CD4-positive, alpha-beta memory T cell (primary cell): Measurements from ENCODE around the gene SLC11A1. TPM values are rescaled to one million over a fixed set of nuclear protein-coding genes. Genes with fewer than 3 reads are reported as not detected.
A peak's percentile ranks its signal among the peaks of the same experiment; 100 is the strongest.

ENCODE experiments used
- CTCF ChIA-PET: fragments of 350-600 bp; sonication (Branson Sonifier 250); formaldehyde crosslinking; loops from one replicate; lab custom pipeline; 2021; ENCODE audit warnings: inconsistent platforms; ENCODE audit not compliant: partially characterized antibody; lab: Charles Lee
- POLR2A ChIA-PET: fragments of 350-600 bp; sonication (Branson Sonifier 250); formaldehyde crosslinking; loops from one replicate; lab custom pipeline; 2021; ENCODE audit not compliant: partially characterized antibody; lab: Charles Lee
- DNase-seq, 5 donors: peaks; one replicate each; pipeline versions ENCODE4 v3.0.0 to v3.0.0-alpha.2; 2020 to 2022; ENCODE audit warnings: mixed read lengths in 1 of 5
- H3K27ac ChIP-seq: one replicate; pipeline ENCODE4 v1.7.0; 2013; ENCODE audit warnings: low read depth, low read length
- H3K27me3 ChIP-seq: 2 replicates; pipeline ENCODE4 v1.7.0; 2013; ENCODE audit warnings: mild to moderate bottlenecking, low read length, moderate library complexity; ENCODE audit not compliant: insufficient read depth
- H3K36me3 ChIP-seq: 2 replicates; pipeline ENCODE4 v1.7.0; 2013; ENCODE audit warnings: mild to moderate bottlenecking, low read length, moderate library complexity; ENCODE audit not compliant: insufficient read depth
- H3K4me1 ChIP-seq: 2 replicates; pipeline ENCODE4 v1.7.0; 2013; ENCODE audit warnings: mild to moderate bottlenecking, low read length, moderate library complexity; ENCODE audit not compliant: insufficient read depth
- H3K4me3 ChIP-seq, 2 donors: one replicate each; pipeline ENCODE4 v1.7.0; 2013; ENCODE audit warnings: low read length in 2 of 2, mild to moderate bottlenecking in 1 of 2
- H3K9me3 ChIP-seq, 2 donors: one replicate each; pipeline ENCODE4 v1.7.0; 2013; ENCODE audit warnings: low read length in 2 of 2, control low read depth in 1 of 2; ENCODE audit not compliant: control insufficient read depth in 1 of 2
- H3K27ac Mint-ChIP-seq, 7 donors: one replicate each; pipeline ENCODE4 v1.8.0; 2020 to 2021; ENCODE audit warnings: mixed read lengths in 7 of 7, mild to moderate bottlenecking in 6 of 7, inconsistent platforms in 3 of 7, moderate library complexity in 3 of 7
- H3K27me3 Mint-ChIP-seq, 2 donors: one replicate each; pipeline ENCODE4 v1.8.0; 2020 to 2021; ENCODE audit warnings: mixed read lengths in 2 of 2
- H3K36me3 Mint-ChIP-seq, 2 donors: one replicate each; pipeline ENCODE4 v1.8.0; 2020 to 2021; ENCODE audit warnings: mixed read lengths in 2 of 2, inconsistent platforms in 1 of 2, mild to moderate bottlenecking in 1 of 2
- H3K4me1 Mint-ChIP-seq, 4 donors: one replicate each; pipeline ENCODE4 v1.8.0; 2020 to 2021; ENCODE audit warnings: mixed read lengths in 4 of 4, mild to moderate bottlenecking in 1 of 4
- H3K4me3 Mint-ChIP-seq, 8 donors: one replicate each; pipeline ENCODE4 v1.8.0; 2020 to 2021; ENCODE audit warnings: mixed read lengths in 8 of 8, mild to moderate bottlenecking in 7 of 8, moderate library complexity in 6 of 8, inconsistent platforms in 3 of 8
- H3K9me3 Mint-ChIP-seq, 8 donors: one replicate each; pipeline ENCODE4 v1.8.0; 2020 to 2021; ENCODE audit warnings: mixed read lengths in 8 of 8, mild to moderate bottlenecking in 5 of 8, inconsistent platforms in 3 of 8, moderate library complexity in 1 of 8
- intact Hi-C: fragments of 100-400 bp; cut with micrococcal nuclease; formaldehyde crosslinking; loops from one replicate; pipeline ENCODE4 v1.15.1; 2023
- polyA plus RNA-seq, 2 donors: library from polyadenylated mRNA; unstranded; fragments of 300-500 nt; fragmentation: Illumina TruSeq; gene quantifications; one replicate each; pipeline ENCODE4 v1.2.3, GENCODE V29; 2021
- total RNA-seq, 2 experiments: library from RNA; stranded (reverse); gene quantifications; one replicate each; pipeline ENCODE4 v1.2.3, GENCODE V29; 2021

Gene SLC11A1
- total and polyA plus RNA-seq, 4 experiments from 2014 or later, result 0.37 to 1.9 (median 1.1) TPM

DNA sequence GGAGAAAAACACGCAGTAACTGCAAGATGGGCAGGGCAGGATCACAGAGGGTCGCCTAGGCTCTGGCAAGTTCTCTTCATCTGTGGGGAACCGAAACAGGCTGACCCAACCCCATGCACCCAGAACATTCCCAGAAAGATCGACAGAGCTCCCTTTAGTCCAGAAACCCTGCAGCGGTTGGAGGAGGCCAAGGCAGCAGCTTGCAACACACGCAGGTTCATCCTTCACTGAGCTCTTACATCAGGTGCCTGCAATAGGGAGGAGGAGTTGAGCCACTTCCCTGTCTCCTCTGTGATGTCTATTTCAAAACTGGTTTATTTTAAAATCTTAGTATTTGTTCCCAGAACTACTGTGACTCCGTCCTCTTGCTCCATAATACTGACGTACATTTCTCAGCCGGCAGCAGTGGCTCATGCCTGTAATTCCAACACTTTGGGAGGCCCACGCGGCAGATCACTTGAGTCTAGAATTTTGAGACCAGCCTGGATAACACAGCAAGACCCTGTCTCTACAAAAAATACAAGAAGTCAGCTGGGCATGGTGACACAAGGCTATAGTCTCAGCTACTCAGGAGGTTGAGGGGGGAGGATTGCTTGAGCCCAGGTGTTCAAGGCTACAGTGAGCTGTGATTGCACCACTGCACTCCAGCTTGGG, 11.5 kb upstream of the SLC11A1 start:
- Mint-ChIP-seq H3K27ac (peak overlapping the region; percentile 45 to 77 (median 58)), H3K4me3 (no peak overlapping the region)
- CTCF ChIA-PET, result interaction anchor here (0.9 to 1.1 kb wide), 3 partner anchors 9 to 23 kb away, joined by 3 to 4 read pairs (median 3); no protein-coding TSS in a partner anchor

DNA sequence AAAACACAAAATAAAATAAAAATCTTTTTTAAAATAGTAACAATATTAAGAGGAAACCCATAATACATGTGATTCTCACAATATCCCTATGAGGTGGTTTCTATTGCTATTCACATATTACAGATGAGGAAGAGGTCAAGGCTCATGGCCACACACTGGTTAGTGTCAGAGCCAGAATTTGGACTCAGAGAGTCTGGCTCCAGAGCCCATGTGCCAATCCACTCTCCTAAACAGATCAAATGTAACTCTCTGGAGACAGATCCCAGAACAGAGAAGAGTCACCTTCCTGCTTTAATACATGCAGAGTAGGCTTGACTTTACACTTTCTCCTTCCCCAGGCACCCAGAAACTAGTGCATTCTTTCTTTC, 10.1 kb upstream of the SLC11A1 start:
- Histone ChIP-seq H3K4me1 (peaks cover 26% of the 10 kb centered on the region), H3K27ac (no peak overlapping the region), H3K9me3 (no peaks in the 10 kb centered on the region), H3K27me3 (no peaks in the 10 kb centered on the region), H3K36me3 (no peaks in the 10 kb centered on the region), H3K4me3 (no peak overlapping the region)
- Mint-ChIP-seq H3K4me1 (peaks cover 12 to 29% (median 21%) of the 10 kb centered on the region in 4 donors), H3K36me3 (no peaks in the 10 kb centered on the region), H3K4me3 (no peak overlapping the region), H3K9me3 (no peaks in the 10 kb centered on the region), H3K27ac (peak overlapping the region in 4 of 7 donors; percentile 30 to 66 (median 45)), H3K27me3 (no peaks in the 10 kb centered on the region)
- ChIA-PET POLR2A (no interaction called here), CTCF (no interaction called here)
- intact Hi-C loops, result no loop called here
- DNase-seq, result no peak

More for the DNA sequence above, 11.5 kb upstream of the SLC11A1 start:
- POLR2A ChIA-PET, result interaction anchor here (3.6 kb wide), 1 partner anchor 26 kb away, joined by 19 read pairs; no protein-coding TSS in a partner anchor
- no peaks in the 10 kb centered on the region for H3K27me3 Mint-ChIP-seq
- Histone ChIP-seq H3K27me3 (no peaks in the 10 kb centered on the region), H3K4me1 (peaks cover 28% of the 10 kb centered on the region), H3K36me3 (no peaks in the 10 kb centered on the region), H3K4me3 (no peak overlapping the region), H3K9me3 (peaks cover 0 to 3% of the 10 kb centered on the region in 2 donors), H3K27ac (no peak overlapping the region)
- peaks cover 12 to 33% (median 25%) of the 10 kb centered on the region in 4 donors for H3K4me1 Mint-ChIP-seq
- DNase-seq, result no peak
- no peaks in the 10 kb centered on the region for H3K36me3 Mint-ChIP-seq
- intact Hi-C loops, result no loop called here
- peaks cover 0 to 3% (median 0%) of the 10 kb centered on the region in 8 donors for H3K9me3 Mint-ChIP-seq

GRCh38 chr2:218374795-218375194, 7.3 kb upstream of the SLC11A1 start:
- H3K9me3 ChIP-seq, result no peaks in the 10 kb centered on the region
- no peaks in the 10 kb centered on the region for H3K27me3 Mint-ChIP-seq

DNA sequence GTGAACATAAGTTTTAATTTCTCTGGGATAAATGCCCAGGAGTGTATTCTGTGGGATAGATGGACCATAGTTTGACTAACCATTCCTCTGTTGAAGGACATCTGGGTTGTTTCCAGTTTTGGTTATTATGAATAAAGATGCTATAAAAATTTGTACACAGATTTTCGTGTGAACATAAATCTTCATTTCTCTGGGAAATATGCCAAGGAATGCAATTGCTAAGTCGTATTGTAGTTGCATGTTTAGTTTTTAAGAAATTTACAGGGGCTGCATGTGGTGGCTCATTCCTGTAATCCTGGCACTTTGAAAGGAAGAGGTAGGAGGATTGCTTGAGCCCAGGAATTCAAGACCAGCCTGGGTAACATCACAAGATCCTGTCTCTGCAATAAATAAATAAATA, 6.9 kb upstream of the SLC11A1 start:
- H3K27ac ChIP-seq, result no peak overlapping the region
- no peaks in the 10 kb centered on the region for H3K9me3 ChIP-seq
- H3K27ac Mint-ChIP-seq, result no peak overlapping the region
- intact Hi-C loops, result no loop called here
- no peak overlapping the region for H3K4me3 Mint-ChIP-seq
- no peaks in the 10 kb centered on the region for H3K4me1 ChIP-seq
- peaks cover 0 to 7% (median 3%) of the 10 kb centered on the region in 4 donors for H3K4me1 Mint-ChIP-seq
- no peaks in the 10 kb centered on the region for H3K27me3 ChIP-seq
- H3K36me3 Mint-ChIP-seq, result no peaks in the 10 kb centered on the region
- H3K9me3 Mint-ChIP-seq, result no peaks in the 10 kb centered on the region
- DNase-seq, result no peak
- no peaks in the 10 kb centered on the region for H3K27me3 Mint-ChIP-seq
- H3K4me3 ChIP-seq, result no peak overlapping the region
- no peaks in the 10 kb centered on the region for H3K36me3 ChIP-seq
- ChIA-PET POLR2A (interaction anchor here (0.5 to 1.6 kb wide), 2 partner anchors 25 to 91 kb away, joined by 3 to 4 read pairs; partner anchors contain the start of gene CTDSP1), CTCF (no interaction called here)

More at GRCh38 chr2:218374795-218375194, 7.3 kb upstream of the SLC11A1 start:
- H3K27ac ChIP-seq, result no peak overlapping the region
- intact Hi-C loops, result no loop called here
- Mint-ChIP-seq H3K9me3 (no peaks in the 10 kb centered on the region), H3K27ac (no peak overlapping the region), H3K4me1 (peaks cover 4 to 11% (median 8%) of the 10 kb centered on the region in 4 donors), H3K36me3 (no peaks in the 10 kb centered on the region), H3K4me3 (no peak overlapping the region)
- no peaks in the 10 kb centered on the region for H3K36me3 ChIP-seq
- DNase-seq, result no peak
- peaks cover under 1% of the 10 kb centered on the region for H3K4me1 ChIP-seq
- H3K27me3 ChIP-seq, result no peaks in the 10 kb centered on the region
- CTCF ChIA-PET, result no interaction called here
- POLR2A ChIA-PET, result interaction anchor here (0.5 to 1.6 kb wide), 2 partner anchors 25 to 91 kb away, joined by 3 to 4 read pairs; partner anchors contain the start of gene CTDSP1
- no peak overlapping the region for H3K4me3 ChIP-seq

GRCh38 chr2:218378053-218378452, 4.0 kb upstream of the SLC11A1 start:
- Histone ChIP-seq H3K4me1 (no peaks in the 10 kb centered on the region), H3K9me3 (no peaks in the 10 kb centered on the region), H3K27me3 (no peaks in the 10 kb centered on the region), H3K27ac (no peak overlapping the region), H3K4me3 (no peak overlapping the region), H3K36me3 (no peaks in the 10 kb centered on the region)
- DNase-seq, result no peak
- peaks cover 0 to 3% (median 2%) of the 10 kb centered on the region in 4 donors for H3K4me1 Mint-ChIP-seq
- no peak overlapping the region for H3K4me3 Mint-ChIP-seq
- ChIA-PET POLR2A (no interaction called here), CTCF (no interaction called here)
- intact Hi-C loops, result no loop called here
- H3K36me3 Mint-ChIP-seq, result no peaks in the 10 kb centered on the region
- no peak overlapping the region for H3K27ac Mint-ChIP-seq
- no peaks in the 10 kb centered on the region for H3K9me3 Mint-ChIP-seq
- no peaks in the 10 kb centered on the region for H3K27me3 Mint-ChIP-seq

DNA sequence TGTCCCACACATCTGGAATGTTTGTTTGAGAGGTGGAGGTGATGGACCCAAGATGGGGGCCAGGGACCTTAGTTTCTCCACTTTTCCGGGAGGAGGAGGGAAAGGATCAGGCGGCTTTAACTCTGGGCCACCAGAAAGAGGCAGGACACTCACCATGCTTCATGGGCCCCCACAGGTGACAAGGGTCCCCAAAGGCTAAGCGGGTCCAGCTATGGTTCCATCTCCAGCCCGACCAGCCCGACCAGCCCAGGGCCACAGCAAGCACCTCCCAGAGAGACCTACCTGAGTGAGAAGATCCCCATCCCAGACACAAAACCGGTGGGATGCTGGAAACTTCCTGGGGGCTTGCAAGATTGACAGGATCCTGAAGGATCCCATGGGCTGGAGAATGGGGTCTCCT, 712 bp downstream of the SLC11A1 start:
- Mint-ChIP-seq H3K4me3 (no peak overlapping the region), H3K27me3 (peaks cover 2 to 3% of the 10 kb centered on the region in 2 donors), H3K9me3 (no peaks in the 10 kb centered on the region), H3K4me1 (peaks cover 2 to 11% (median 7%) of the 10 kb centered on the region in 4 donors), H3K27ac (no peak overlapping the region), H3K36me3 (no peaks in the 10 kb centered on the region)
- CTCF ChIA-PET, result no interaction called here
- intact Hi-C loops, result no loop called here
- H3K27ac ChIP-seq, result no peak overlapping the region
- H3K9me3 ChIP-seq, result no peaks in the 10 kb centered on the region
- POLR2A ChIA-PET, result interaction anchor here (1.5 to 3.1 kb wide), 3 partner anchors 14 to 23 kb away, joined by 3 to 13 read pairs (median 4); partner anchors contain the start of gene CTDSP1
- no peaks in the 10 kb centered on the region for H3K27me3 ChIP-seq
- no peak for DNase-seq
- H3K36me3 ChIP-seq, result no peaks in the 10 kb centered on the region
- peaks cover 6% of the 10 kb centered on the region for H3K4me1 ChIP-seq
- H3K4me3 ChIP-seq, result no peak overlapping the region

- Histone ChIP-seq H3K27ac (no peak overlapping the region), H3K9me3 (no peaks in the 10 kb centered on the region), H3K36me3 (no peaks in the 10 kb centered on the region), H3K4me3 (no peak overlapping the region), H3K4me1 (peaks cover 7% of the 10 kb centered on the region), H3K27me3 (no peaks in the 10 kb centered on the region)
- H3K9me3 Mint-ChIP-seq, result no peaks in the 10 kb centered on the region
- ChIA-PET CTCF (interaction anchor here (1.0 to 1.1 kb wide), 2 partner anchors 10 to 17 kb away, joined by 3 read pairs; no protein-coding TSS in a partner anchor), POLR2A (interaction anchor here (1.5 to 3.1 kb wide), 3 partner anchors 13 to 22 kb away, joined by 3 to 13 read pairs (median 4); partner anchors contain the start of gene CTDSP1)
- intact Hi-C loops, result no loop called here
- peaks cover 2 to 11% (median 5%) of the 10 kb centered on the region in 4 donors for H3K4me1 Mint-ChIP-seq
- peaks cover 2 to 3% of the 10 kb centered on the region in 2 donors for H3K27me3 Mint-ChIP-seq
- no peak for DNase-seq
- H3K4me3 Mint-ChIP-seq, result no peak overlapping the region
- H3K36me3 Mint-ChIP-seq, result no peaks in the 10 kb centered on the region
- no peak overlapping the region for H3K27ac Mint-ChIP-seq
Measured at GRCh38 chr2:218383892-218384519, 1.9 kb downstream of the SLC11A1 start.
